GM18951 (cell line): ENCODE data around the gene MICAL3.
A peak's percentile ranks its signal among the peaks of the same experiment; 100 is the strongest.
"Not testable (repeated sequence)": the region's sequence is repeated elsewhere in the genome, so short reads cannot be mapped to it uniquely, and the experiment has no call there.

Source experiments
- POLR2A ChIP-seq: IDR thresholded peaks from 4 replicates; pipeline ENCODE4 v1.6.1; 2011; ENCODE audit warnings: mild to moderate bottlenecking; ENCODE audit not compliant: insufficient read length, insufficient read depth; ENCODE audit errors: extremely low read depth
- in situ Hi-C: fragments of 300-500 bp; cut with MboI; formaldehyde crosslinking; loops from one replicate; pipeline ENCODE4 v1.12.0; 2022; ENCODE audit warnings: low sequenced_read_pairs, mixed read lengths, inconsistent platforms; ENCODE audit not compliant: unreplicated experiment

The MICAL3 gene

DNA sequence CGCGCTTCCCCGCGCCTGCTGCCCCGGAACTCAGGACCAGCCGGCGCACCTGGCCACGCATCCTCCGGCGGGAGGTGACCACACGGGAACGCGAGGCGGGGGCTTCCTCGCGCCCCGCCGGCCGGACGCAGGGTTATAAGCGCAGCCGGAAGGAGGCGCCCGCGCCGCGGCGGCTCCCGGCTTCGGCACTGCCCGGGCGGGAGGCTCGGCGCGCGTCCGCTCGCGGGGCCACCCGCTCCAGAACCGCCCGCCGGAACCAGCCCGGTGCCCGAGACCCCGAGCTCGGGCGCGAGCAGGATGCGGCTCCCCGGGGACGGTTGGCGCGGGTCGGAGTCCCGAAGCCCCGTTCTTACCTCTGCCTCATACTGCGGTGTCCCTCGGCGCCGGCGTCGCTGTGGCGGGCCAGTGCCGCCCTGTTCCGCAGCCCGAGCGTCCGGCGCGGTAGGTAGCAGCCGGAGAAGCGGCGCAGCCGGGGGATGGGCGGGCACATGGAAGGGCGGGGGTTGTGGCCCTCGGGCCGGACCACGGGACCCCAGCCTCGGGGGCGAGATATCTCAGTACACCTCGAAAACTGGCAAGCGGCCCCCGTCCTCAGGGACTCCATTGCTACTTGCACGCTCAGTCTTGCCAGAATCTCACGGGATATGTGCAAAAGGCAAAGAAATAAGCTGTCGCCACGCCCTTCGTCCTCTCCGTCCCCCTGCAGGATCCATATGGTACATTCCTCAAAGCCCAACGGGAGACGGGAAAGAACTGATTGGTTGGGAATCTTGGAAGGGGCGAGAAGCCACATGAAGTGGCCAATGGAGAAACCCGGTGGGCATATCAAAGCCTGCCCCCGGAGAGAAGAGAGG is 23.1 kb downstream of the MICAL3 start:
- in situ Hi-C loops = no loop called here
- TF ChIP-seq POLR2A = peak; percentile 52

DNA sequence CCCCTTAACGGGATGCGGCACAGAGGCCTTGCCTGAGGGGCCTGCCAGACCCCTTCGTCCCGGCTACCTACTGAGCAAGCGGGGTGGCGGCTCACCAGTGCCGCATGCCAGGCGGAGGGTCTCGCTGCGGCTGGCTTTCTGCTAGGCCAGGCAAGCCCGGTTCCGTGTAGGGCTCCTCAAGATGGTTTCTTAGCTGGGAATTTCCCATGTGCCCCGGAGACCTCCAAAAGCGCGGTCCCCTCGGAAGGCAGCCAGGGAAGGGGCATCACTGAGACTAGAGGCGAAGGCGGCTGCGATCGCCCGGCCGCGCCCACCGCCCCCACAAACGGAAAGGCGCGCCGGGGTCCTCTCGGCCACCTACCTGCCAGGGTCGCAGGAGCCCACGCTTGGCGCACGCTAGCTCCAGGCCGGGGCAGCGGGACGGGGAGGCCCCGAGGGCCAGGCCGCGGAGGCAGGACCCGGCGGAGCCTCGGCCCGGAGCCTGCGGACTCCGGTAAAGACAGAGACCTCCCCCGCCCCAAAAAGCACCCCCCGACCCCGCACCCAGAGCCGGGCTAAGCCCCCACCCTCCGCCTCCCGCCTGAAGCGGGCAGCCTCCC is 23.8 kb downstream of the MICAL3 start:
- TF ChIP-seq POLR2A = no peak
- in situ Hi-C loops = no loop called here

DNA sequence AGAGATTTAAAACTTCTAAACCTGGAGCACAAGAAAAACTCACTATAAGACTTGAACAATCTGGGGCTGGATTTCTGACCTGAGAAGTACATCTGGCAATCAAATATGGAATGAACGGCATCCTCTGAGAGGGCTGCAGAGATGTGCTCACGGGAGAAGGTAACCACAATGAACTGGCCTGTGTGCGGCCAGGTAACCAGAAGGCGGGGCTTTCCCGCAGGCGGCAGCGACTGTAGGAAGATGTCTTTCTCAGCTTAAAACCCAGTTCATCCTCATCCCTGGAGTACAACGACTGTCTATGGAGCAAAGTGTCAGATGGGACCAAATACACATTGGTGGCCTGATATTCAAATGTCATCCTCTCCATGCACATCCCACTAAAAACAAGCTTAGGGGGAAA is 24.5 kb downstream of the MICAL3 start:
- no peak for TF ChIP-seq POLR2A
- in situ Hi-C loops = no loop called here

DNA sequence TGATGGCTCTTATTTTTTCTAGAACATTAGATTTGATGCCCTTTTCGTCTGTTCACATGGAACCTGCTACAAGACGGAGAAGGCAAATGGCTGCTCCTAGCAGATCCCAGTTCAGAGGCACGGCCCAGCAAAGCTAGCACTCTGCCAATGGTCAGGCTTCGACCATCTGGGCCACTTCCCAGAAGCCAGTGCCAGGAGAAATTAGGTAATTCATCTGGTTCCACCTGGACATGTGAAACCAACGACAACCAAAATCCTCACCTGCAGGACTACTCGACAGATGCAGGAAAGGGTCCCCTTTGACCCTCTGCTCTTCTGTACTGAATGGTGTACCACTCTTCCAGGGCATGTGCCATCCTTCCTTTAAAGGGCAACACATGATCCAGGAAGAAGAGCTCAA is 25.4 kb downstream of the MICAL3 start:
- in situ Hi-C loops = no loop called here

DNA sequence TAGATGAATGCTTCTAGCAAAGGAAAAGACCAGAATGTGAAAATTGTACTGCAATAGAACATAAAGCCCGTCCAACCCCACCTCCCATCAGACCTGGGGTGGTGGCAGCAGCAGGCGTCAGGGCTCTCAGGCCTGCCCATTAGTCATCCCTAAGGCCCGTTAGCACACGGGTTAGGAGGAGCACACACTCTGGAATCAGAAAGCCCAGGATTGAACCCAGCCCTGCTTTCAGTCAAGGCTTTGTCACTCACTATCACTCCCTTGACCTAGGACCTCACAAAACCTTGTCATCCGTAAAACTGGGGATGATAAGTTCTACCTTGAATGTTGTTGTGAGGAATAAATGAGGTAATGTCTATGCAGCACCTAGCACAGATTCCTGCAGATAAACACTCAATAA is 26.9 kb downstream of the MICAL3 start:
- no peak for TF ChIP-seq POLR2A
- in situ Hi-C loops = no loop called here

More for the DNA sequence above, 25.4 kb downstream of the MICAL3 start:
- no peak for TF ChIP-seq POLR2A

DNA sequence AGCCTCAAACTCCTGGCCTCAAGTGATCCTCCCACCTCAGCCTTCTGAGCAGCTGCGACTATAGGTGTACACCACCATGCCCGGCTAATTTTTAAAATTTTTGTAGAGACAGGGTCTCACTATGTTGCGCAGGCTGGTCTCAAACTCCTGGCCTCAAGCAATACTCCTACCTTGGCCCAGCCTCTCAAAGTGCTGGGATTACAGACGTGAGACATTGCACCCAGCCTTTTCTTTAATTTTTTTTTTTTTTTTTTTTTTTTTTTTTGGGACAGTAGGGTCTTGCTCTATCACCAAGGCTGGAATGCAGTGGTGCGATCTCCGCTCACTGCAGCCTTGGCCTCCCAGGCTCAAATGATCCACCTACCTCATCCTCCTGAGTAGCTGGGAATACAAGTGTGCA is 29.1 kb downstream of the MICAL3 start:
- in situ Hi-C loops = not testable (repeated sequence)

DNA sequence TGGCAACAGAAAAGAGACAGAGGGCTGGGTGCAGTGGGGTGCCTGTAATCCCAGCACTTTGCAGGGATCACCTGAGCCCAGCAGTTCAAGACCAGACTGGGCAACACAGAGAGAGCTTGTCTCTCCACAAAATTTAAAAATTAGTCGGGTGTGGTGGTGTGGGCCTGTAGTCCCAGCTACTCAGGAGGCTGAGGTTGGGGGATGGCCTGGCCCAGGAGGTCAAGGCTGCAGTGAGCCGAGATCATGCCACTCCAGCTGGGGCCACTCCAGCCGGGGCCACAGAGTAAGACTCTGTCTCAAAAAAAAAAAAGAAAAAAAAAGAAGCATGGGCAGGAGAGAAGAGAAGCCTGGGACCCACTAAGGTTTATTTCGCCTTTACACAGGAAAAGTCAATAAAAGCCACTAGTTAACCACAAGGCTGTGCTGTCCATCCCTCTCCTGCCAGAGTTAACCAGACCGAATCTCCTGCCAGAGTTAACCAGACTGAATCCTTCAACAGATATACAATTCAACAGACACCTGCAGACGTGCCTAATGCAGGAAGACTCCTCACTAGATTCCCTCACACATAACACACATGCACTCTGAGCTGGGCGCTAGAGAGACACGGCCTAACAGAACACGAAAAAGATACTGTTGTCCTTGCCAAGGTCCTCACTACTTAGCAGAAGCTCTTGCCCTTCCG is 29.8 kb downstream of the MICAL3 start:
- TF ChIP-seq POLR2A = no peak
- in situ Hi-C loops = no loop called here

DNA sequence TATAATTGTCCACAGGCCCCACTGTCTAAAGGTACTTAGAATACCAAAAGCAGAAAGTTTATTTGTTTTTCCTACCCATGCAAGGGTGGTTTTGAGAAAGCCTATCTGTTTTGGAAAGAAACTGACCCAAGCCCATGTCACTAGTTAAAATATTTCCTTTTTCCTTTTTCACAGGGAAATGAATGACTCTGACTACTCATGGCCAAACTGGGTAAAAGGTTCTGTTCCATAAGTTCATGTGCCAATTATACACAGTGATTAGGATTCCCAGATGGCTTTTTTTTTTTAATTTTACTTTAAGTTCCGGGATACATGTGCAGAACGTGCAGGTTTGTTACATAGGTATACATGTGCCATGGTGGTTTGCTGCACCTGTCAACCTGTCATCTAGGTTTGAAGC is 31.4 kb downstream of the MICAL3 start:
- in situ Hi-C loops = not testable (repeated sequence)

DNA sequence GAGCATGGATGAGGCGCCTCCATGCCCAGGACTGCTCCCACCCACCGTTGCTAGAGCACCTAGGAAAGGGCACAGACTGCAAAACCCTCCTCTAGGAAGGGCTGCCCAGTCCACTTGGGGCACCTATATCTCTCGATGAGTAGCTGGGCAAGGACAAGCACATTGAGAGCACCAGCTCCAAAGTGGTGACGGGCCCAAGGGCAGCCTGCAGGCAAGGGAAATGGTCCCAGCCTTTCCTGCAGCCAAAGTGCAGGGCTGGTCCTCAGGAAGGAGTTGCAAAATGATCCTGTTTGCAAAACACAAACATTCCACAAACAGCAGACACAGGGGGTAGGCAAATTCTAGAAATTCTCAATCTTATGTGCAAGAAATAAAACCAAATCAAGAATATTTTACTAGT is 32.4 kb downstream of the MICAL3 start:
- in situ Hi-C loops = not testable (repeated sequence)

DNA sequence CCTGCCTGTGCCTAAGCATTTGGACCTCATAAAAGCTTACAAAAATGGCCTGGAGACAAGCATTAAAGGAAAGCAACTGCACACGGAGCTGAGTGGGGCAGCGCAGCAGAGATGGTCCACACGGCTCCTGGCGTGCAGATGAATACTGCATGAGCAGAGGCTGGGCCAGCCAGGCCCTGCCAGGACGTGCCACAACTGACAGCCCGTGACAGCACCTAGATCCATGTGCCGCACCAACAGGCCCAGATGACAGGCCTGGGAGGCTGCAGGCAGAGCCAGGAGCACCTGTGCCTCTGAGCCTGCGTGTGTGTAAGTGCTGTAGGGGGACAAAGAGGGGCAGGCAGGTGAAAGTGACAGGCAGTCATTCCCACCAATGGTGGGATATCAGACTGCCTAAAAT is 33.4 kb downstream of the MICAL3 start:
- TF ChIP-seq POLR2A = no peak
- in situ Hi-C loops = no loop called here

DNA sequence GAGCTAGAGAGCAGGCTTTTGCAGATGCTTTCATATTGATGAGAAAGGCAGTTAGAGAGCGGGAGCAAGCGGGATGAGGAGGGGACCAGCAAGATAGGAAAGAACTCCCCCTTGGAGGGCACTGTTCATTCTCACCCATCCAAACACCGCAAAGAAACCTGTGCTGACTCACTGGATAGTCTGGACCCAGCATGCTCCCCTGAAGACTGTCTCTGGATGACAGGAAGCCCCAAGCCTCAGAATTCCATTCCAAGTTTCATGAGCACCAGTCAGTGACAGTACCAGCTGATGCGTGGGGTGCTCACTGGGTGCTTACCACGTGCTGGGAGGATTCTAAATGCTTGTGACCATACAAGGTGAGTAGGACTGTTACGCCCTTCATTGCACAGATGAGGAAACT is 34.2 kb downstream of the MICAL3 start:
- in situ Hi-C loops = no loop called here
- TF ChIP-seq POLR2A = no peak

DNA sequence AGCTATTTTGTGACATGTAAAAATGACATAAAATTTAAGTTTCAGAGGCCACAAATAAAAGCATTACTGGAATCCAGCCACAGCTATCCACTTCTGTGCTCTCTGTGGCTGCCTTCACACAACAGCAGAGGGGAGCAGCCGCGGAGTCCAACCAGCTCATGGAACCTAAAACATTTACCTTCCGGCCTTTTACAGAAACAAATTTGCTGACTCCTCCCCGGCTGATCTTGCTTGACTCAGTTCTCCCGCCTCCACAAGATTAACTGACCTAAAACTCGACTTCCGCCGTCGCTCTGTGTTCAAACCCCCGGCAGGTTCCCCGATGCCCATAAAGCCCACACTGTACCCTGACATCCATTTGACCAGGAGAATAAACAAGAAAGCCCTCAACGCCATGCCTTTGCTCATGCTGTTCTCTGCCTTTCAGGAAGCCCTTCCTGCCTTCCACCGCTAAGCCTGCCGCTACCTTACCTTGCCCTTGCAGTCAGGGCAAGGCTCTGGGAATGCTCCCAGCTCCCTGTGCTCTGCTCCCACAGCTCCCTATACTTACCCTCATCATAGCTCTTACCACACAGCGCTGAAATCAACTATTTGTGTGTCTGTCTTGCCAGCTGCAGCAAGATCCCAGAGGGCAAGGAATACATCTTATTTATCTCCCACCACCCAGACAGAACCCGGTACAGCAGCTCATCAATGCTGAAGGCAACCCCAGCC is 35.4 kb downstream of the MICAL3 start:
- in situ Hi-C loops = no loop called here
- TF ChIP-seq POLR2A = no peak

DNA sequence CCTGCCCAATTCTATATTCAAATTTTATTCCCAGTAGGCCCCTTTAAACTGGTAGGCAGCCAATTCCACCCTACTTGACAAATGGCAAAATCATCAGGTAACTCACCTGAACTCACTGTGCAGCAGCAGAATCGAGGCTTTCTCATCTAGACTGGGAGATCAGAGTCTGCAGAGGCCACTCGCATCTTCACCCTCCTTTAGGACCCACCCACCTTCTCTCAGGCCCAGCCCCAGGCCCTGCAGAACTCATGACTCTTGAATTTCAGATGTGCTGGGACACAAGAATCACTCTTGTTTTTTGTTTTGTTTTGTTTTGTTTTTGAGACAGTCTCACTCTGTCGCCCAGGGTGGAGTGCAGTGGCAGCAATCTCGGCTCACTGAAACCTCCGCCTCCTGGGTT is 38.8 kb downstream of the MICAL3 start:
- TF ChIP-seq POLR2A = no peak
- in situ Hi-C loops = no loop called here

DNA sequence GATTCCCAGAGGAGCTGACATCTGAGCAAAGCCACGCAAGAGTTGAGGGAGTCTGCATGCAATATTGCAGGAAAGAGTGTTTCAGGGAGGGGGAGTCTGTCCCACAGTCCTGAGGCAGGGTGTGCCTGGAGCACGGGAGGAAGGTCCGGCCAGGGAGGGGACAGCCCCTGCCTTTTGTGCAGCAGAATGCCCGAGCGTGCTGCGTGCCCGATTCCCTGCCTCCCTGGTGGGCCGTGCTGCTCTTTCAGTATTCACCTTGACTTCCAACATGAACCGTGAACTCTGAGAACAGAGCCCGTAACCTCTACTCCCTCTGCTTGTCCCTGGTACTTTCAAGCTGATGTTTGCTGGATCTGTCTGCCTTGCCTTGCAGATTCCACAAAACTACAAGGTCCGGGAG is 39.3 kb downstream of the MICAL3 start:
- in situ Hi-C loops = not testable (repeated sequence)
